GM12891 (cell line): ENCODE measurements around the gene WDPCP.

Experiments
- DNase-seq: peaks from one replicate; pipeline ENCODE4 v3.0.0; 2011; ENCODE audit warnings: low spot score; ENCODE audit not compliant: insufficient read length
- FAIRE-seq: peaks from 2 replicates; lab custom pipeline; 2011; peaks lifted over from hg19 to GRCh38; lab: Jason Lieb, UNC
- PAX5 ChIP-seq: IDR thresholded peaks from 2 replicates; pipeline ENCODE4 v1.6.1; 2011; ENCODE audit warnings: low read length, moderate library complexity, mild to moderate bottlenecking; ENCODE audit not compliant: insufficient read depth, severe bottlenecking
- POLR2A ChIP-seq: IDR thresholded peaks from 2 replicates; pipeline ENCODE4 v1.6.1; 2011; ENCODE audit warnings: low read depth, low read length, control low read depth
- POLR2AphosphoS5 ChIP-seq: IDR thresholded peaks from 2 replicates; pipeline ENCODE4 v1.6.1; 2011; ENCODE audit warnings: low read depth, low read length, control low read depth
- POU2F2 ChIP-seq: IDR thresholded peaks from 2 replicates; pipeline ENCODE4 v1.6.1; 2011; ENCODE audit warnings: low read depth, mild to moderate bottlenecking, control low read depth, low read length, moderate library complexity
- SPI1 ChIP-seq: IDR thresholded peaks from 2 replicates; pipeline ENCODE4 v1.6.1; 2011; ENCODE audit warnings: low read depth, low read length, control low read depth
- TAF1 ChIP-seq: IDR thresholded peaks from 2 replicates; pipeline ENCODE4 v1.6.1; 2011; ENCODE audit warnings: low read depth, low read length, control low read depth

WDPCP gene

DNA sequence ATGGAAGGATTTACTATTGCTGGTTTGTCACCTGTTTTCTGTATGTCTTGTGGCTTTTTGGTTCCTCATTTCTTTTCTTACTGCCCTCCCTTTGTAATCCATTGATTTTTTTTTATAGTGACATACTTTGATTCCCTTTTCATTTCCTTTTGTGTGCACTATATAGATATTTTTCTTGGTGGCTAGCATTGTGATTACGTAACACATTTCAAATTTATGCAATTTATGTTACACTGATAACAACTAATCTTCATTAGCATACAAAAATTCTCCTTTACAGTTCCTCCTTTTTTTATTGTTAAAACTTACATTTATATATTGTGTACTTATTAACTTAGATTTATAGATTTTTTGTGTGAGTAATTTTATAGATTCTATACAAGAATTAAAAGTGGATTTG lies 457.1 kb downstream of the WDPCP start:
- FAIRE-seq (no peak), DNase-seq (no peak)
- TF ChIP-seq POLR2A, result no peak
- no peak for TF ChIP-seq POU2F2
- TF ChIP-seq PAX5, result no peak
- TF ChIP-seq POLR2AphosphoS5, result no peak
- no peak for TF ChIP-seq SPI1
- no peak for TF ChIP-seq TAF1

DNA sequence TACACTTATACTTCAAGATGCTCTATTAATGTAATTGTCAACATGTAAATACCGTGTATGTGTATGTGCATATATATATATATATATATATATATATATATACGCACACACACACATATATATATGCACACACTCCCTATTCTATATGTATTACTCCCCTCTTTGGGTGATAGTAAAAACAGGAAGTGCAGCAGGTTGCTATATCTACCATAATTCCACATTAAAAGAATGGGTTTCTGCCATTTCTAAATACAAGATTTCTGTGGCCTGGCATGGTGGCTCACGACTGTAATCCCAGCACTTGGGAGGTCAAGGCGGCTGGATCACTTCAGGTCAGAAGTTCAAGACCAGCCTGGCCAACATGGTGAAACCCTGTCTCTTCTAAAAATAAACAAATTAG lies 460.7 kb downstream of the WDPCP start:
- no peak for DNase-seq

GRCh38 chr2:63124850-63125249 lies 463.4 kb downstream of the WDPCP start:
- FAIRE-seq, result peak; percentile 77
- no peak for TF ChIP-seq PAX5
- no peak for TF ChIP-seq SPI1
- TF ChIP-seq POLR2A, result no peak
- TF ChIP-seq POLR2AphosphoS5, result no peak
- TF ChIP-seq POU2F2, result no peak
- no peak for DNase-seq

More for the DNA sequence above, 460.7 kb downstream of the WDPCP start:
- TF ChIP-seq POU2F2 (no peak), SPI1 (0 out of 2 replicates have a peak, but pooled peaks have one; percentile 16), POLR2A (no peak), POLR2AphosphoS5 (no peak), PAX5 (no peak), TAF1 (no peak)
- no peak for FAIRE-seq

- FAIRE-seq (peak; percentile 69), DNase-seq (no peak)
- TF ChIP-seq TAF1 (no peak), SPI1 (no peak), PAX5 (no peak), POLR2AphosphoS5 (no peak), POU2F2 (no peak), POLR2A (no peak)
These were observed 464.1 kb downstream of the WDPCP start for GRCh38 chr2:63124218-63124617.

- TF ChIP-seq PAX5 (no peak), TAF1 (no peak), POLR2A (no peak), POLR2AphosphoS5 (no peak), POU2F2 (no peak), SPI1 (no peak)
- no peak for FAIRE-seq
- DNase-seq, result no peak
These were observed 465.4 kb downstream of the WDPCP start for GRCh38 chr2:63122921-63123320.

DNA sequence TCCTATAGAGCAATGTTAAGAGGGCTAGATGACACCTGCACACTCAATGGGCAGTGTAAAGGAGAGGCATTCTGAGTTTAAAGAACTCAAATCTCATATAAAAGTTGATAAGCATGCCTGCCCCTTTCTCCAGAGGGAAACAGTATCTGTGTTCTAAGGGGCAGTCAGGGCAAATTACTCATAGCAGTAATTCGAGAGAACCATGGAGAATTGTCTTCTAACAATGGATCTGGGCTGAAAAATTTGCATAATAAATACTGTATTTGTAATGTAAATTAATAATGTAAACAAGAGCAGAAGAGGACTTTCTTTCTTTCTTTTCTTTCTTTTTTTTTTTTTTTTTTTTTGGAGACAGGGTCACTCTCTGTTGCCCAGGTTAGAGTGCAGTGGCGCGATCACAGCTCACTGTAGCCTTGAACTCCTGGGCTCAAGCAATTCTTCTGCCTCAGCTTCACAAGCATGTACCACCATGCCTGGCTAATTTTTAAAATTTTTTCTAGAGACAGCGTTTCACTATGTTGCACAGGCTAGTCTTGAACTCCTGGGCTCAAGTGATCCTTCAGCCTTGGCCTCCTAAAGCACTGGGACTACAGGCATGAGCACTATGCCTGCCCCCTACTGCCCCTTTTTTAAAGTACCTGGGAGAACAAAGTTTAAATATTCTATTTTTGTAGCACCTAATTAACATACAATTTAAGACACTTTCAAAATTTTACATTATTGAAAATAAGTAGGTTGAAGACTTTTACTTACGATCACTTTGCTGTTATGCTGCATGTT lies 467.0 kb downstream of the WDPCP start:
- DNase-seq (no peak), FAIRE-seq (no peak)
- TF ChIP-seq POU2F2 (no peak), PAX5 (no peak)

- TF ChIP-seq POLR2A (no peak), TAF1 (no peak), PAX5 (no peak), POLR2AphosphoS5 (no peak), POU2F2 (no peak), SPI1 (no peak)
- FAIRE-seq, result no peak
These were observed 469.5 kb downstream of the WDPCP start for GRCh38 chr2:63118821-63119220.

GRCh38 chr2:63104482-63104881 lies 483.8 kb downstream of the WDPCP start:
- DNase-seq (no peak), FAIRE-seq (no peak)
- TF ChIP-seq SPI1 (no peak), POLR2A (no peak), TAF1 (no peak), POLR2AphosphoS5 (no peak)

More at GRCh38 chr2:63118821-63119220, 469.5 kb downstream of the WDPCP start:
- no peak for DNase-seq

DNA sequence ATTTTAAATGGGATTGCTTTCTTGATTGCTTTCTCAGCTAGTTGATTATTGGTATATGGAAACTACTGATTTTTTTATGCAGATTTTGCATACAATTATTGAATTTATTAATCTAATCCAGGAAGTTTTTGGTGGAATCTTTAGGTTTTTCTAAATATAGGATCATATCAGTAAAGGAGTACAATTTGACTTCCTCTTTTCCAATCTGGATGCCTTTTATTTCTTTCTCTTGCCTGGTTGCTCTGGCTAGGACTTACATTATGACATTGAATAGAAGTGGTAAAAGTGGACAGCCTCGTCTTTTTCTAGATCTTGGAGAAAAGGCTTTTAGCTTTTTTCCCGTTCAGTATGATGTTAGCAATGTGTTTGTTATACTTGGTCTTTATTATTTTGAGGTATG lies 486.3 kb downstream of the WDPCP start:
- FAIRE-seq (no peak), DNase-seq (no peak)
- TF ChIP-seq PAX5 (no peak), POLR2AphosphoS5 (no peak), POLR2A (no peak), POU2F2 (no peak), SPI1 (no peak), TAF1 (no peak)

- no peak for DNase-seq
- TF ChIP-seq TAF1 (no peak), POU2F2 (no peak), POLR2AphosphoS5 (no peak), SPI1 (no peak), PAX5 (no peak), POLR2A (no peak)
- no peak for FAIRE-seq
These were observed 489.2 kb downstream of the WDPCP start for GRCh38 chr2:63099032-63099431.

GRCh38 chr2:63096491-63096890 lies 491.8 kb downstream of the WDPCP start:
- DNase-seq, result no peak
- no peak for FAIRE-seq
- TF ChIP-seq POU2F2, result no peak
